Eye (tissue), 1 donor: ENCODE measurements around the gene ARHGAP20.
"Not testable (repeated sequence)": the region's sequence is repeated elsewhere in the genome, so short reads cannot be mapped to it uniquely, and the experiment has no call there.

Source experiments
- DNase-seq: peaks from one replicate; pipeline ENCODE4 v3.0.0-alpha.2; 2015

ARHGAP20 gene

GRCh38 chr11:110716361-110716760, 4.1 kb upstream of the ARHGAP20 start:
- DNase-seq = no peak

- no peak for DNase-seq
Measured at GRCh38 chr11:110715541-110715940, 3.3 kb upstream of the ARHGAP20 start.

GRCh38 chr11:110713449-110713776, 1.2 kb upstream of the ARHGAP20 start:
- no peak for DNase-seq

- peak; percentile 87 for DNase-seq
Measured at GRCh38 chr11:110712659-110713448, 617 bp upstream of the ARHGAP20 start.

GRCh38 chr11:110711448-110711775, 825 bp downstream of the ARHGAP20 start:
- no peak for DNase-seq

GRCh38 chr11:110710628-110711381, 1.4 kb downstream of the ARHGAP20 start:
- peak; percentile 72 for DNase-seq

- DNase-seq = no peak
Measured at GRCh38 chr11:110704210-110704864, 7.9 kb downstream of the ARHGAP20 start.

- peak; percentile 44 for DNase-seq
Measured at GRCh38 chr11:110691926-110692325, 20.3 kb downstream of the ARHGAP20 start.

GRCh38 chr11:110689306-110689705, 22.9 kb downstream of the ARHGAP20 start:
- no peak for DNase-seq

- DNase-seq = no peak
Measured at GRCh38 chr11:110679323-110679975, 32.8 kb downstream of the ARHGAP20 start.

GRCh38 chr11:110675548-110675947, 36.7 kb downstream of the ARHGAP20 start:
- DNase-seq = no peak

- no peak for DNase-seq
Measured at GRCh38 chr11:110665689-110666465, 46.4 kb downstream of the ARHGAP20 start.

GRCh38 chr11:110655967-110656366, 56.3 kb downstream of the ARHGAP20 start:
- DNase-seq = no peak

GRCh38 chr11:110654456-110654855, 57.8 kb downstream of the ARHGAP20 start:
- peak; percentile 16 for DNase-seq

- no peak for DNase-seq
Measured at GRCh38 chr11:110645253-110645652, 67.0 kb downstream of the ARHGAP20 start.

GRCh38 chr11:110634370-110634769, 77.9 kb downstream of the ARHGAP20 start:
- no peak for DNase-seq

- DNase-seq = no peak
Measured at GRCh38 chr11:110631551-110631950, 80.7 kb downstream of the ARHGAP20 start.

GRCh38 chr11:110629594-110629993, 82.6 kb downstream of the ARHGAP20 start:
- DNase-seq = no peak

- no peak for DNase-seq
Measured at GRCh38 chr11:110621826-110622225, 90.4 kb downstream of the ARHGAP20 start.

- DNase-seq = not testable (repeated sequence)
Measured at GRCh38 chr11:110619366-110619765, 92.9 kb downstream of the ARHGAP20 start.

- DNase-seq = peak; percentile 22
Measured at GRCh38 chr11:110614031-110614430, 98.2 kb downstream of the ARHGAP20 start.

- peak; percentile 7 for DNase-seq
Measured at GRCh38 chr11:110613197-110613918, 98.9 kb downstream of the ARHGAP20 start.
